GM21528 (cell line): Measurements from ENCODE around the gene REL.
"Not testable (repeated sequence)": the region's sequence is repeated elsewhere in the genome, so short reads cannot be mapped to it uniquely, and the experiment has no call there.

Experiments
- ATAC-seq: cut with Tn5 transposase; IDR thresholded peaks from one replicate; pipeline ENCODE4 v1.9.1; 2021; ENCODE audit warnings: mild to moderate bottlenecking, moderate library complexity; ENCODE audit not compliant: unreplicated experiment, low FRiP score

Gene REL

GRCh38 chr2:60867007-60867406 lies 14.4 kb upstream of the REL start:
- ATAC-seq = no peak

DNA sequence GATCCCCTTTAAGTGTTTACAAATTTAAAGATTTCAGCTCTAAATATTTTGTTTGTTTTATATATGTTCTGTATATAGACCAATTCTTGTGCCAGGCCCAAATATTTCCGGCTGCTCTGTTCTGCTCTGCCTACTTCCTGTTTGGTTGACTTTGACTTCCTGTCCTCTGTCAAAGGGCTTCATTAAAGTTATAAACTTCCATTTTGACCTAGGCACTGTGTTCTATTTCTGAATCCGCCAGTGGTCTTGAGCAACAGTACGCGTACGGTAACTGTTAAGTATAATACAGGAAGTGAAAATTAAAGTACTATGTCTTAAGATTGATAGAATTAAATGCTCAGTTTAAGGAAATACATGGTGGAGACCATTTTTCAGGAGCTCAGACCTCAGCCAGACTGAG lies 13.5 kb upstream of the REL start:
- no peak for ATAC-seq

DNA sequence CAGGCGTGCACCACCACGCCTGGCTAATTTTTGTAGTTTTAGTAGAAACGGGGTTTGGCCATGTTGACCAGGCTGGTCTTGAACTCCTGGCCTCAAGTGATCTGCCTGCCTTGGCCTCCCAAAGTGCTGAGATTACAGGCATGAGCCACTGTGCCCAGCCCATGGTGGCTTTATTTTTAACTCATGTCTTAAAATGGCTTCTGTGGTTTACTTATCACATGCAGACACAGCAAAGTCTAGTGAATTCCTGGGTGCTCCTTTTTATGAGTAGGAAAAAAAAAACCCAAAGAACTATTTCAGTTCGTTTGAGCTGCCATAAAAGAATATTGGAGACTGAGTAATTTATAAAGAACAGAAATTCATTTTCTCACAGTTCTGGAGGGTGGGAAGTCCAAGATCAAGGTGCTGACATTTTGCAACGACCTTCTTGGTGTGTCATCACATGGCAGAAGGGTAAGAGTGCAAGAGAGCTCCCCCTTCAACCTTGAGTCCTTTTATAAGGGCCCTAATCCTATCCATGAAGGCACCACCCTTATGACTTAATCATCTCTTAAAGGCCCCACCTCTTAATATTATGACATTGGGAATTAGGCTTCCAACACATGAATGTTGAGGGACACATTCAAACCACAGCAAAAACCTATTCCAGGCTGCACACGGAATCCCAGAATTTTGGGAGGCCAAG lies 12.6 kb upstream of the REL start:
- no peak for ATAC-seq

- ATAC-seq = peak; percentile 38
Measured at GRCh38 chr2:60872510-60872928, 8.9 kb upstream of the REL start.

- ATAC-seq = peak; percentile 81
Measured at GRCh38 chr2:60873381-60873780, 8.0 kb upstream of the REL start.

DNA sequence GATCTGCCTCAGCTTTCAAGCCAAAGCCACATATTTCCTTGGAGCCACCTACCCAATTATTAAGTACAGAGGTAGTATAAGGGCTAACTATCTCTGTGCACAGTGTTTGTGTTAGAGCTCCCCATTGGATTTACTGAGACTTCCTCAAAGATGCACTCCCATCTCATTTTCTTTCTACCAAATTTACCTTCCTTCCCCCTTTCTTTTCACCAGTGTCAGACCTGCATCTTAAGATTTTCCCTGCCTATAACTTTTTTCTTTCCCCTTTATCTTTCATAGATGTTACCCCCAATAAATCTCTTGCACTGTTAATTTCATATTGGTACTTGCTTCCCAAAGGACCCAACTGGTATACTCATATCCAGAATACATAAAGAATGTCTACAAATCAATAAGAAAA lies 5.9 kb upstream of the REL start:
- ATAC-seq = no peak

- no peak for ATAC-seq
Measured at GRCh38 chr2:60880643-60881046, 729 bp upstream of the REL start.

- ATAC-seq = no peak
Measured at GRCh38 chr2:60882971-60883753, 1.8 kb downstream of the REL start.

DNA sequence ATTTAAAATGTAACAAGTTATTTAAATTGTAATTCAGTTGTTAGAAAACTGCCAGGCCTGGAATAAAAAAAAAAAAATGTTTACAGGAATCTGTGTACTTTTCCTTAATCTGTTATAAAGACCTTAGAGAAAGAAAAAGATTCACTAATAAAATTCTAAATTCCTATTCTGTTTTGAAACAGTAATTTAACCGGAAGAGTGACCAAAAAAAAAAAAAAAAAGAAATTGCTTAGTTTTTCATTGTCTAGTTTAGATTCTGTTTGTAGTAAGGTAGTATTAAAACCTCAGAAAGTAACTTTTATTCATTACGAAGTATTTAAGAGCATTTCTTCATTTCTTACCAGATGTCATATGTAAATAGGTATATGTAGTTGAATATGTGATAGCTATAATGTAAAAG lies 2.5 kb downstream of the REL start:
- ATAC-seq = no peak

- no peak for ATAC-seq
Measured at GRCh38 chr2:60884800-60885199, 3.4 kb downstream of the REL start.

DNA sequence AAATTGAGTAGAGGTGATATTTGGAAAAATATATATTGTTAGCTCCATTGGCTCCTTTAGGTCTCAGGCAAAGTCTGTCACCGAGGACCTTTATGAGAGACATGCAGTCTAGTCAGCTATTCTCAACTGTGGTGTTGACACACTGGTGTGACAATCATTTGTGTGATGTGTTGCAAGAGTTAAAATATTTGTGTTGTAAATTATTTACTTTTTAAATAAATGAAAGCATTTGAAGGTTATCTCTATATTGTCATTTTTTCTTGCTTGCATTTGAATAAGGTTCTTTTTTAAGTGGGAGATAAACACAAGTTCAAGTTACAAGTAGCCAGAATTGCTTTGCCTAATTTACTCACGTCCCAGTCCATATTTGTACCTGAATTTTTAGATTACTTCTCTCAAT lies 4.3 kb downstream of the REL start:
- ATAC-seq = no peak

DNA sequence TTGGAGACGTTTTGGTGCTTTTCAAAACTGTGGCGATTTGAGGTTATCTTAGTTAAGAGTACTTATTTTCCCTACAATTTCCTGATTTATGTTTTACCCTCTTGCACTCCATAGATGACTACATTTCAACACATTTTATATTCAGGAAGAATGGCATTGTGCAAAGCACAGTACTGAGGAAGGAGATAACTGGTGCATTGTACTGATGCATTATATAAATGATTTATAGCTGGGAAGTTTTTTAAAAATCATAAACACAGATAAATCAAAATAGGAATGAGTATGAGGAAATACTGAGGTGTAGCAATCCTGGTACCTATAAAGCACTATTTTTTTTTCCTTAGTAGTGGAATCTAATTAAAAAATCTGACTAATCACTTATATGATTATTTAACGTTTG lies 5.6 kb downstream of the REL start:
- ATAC-seq = no peak

- no peak for ATAC-seq
Measured at GRCh38 chr2:60888853-60889252, 7.5 kb downstream of the REL start.

DNA sequence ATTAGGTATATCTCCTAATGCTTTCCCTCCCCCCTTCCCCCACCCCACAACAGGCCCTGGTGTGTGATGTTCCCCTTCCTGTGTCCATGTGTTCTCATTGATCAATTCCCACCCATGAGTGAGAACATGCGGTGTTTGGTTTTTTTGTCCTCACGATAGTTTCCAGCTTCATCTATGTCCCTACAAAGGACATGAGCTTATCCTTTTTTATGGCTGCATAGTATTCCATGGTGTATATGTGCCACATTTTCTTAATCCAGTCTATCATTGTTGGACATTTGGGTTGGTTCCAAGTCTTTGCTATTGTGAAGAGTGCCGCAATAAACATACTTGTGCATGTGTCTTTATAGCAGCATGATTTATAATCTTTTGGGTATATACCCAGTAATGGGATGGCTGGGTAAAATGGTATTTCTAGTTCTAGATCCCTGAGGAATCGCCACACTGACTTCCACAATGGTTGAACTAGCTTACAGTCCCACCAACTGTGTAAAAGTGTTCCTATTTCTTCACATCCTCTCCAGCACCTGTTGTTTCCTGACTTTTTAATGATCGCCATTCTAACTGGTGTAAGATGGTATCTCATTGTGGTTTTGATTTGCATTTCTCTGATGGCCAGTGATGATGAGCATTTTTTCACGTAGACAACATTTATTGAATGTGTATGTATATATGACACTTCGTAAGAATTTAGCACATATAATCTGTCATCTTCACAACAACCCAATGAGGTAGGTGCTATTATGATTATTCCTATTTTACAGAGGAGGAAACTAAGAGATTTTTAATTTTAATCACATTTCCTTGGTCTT lies 8.4 kb downstream of the REL start:
- not testable (repeated sequence) for ATAC-seq

DNA sequence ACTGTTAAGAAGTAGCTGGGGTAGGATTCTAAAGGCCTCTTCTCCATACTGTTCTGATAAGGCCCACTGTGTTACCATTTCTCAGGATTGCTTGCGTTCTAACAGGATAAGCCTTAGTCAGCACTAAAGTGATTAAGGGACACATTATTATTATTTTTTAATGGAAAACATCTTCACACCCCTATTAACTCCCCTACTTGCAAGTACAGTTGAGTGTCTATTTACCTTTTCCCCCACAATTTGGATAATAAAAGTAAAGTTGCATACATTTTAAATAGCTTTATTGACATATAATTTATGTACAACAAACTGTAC lies 9.0 kb downstream of the REL start:
- no peak for ATAC-seq

DNA sequence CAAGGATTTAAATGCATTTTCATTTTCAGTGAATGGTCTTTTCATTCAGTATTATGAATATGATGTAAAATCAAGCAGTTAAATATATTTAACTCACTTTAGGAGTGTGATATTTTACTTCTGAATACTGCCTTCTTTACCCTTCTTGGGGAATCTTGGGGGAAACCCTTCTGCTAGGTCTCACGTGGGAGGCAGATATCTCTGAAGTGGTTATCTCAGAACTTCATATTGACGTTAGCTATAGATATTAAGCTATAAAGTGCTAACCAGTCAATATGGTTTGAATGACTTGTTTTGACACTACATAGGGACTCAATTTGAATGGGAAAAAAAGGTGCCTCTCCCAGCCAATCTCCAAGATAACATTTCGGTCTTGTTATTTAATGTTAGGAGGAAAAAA lies 9.8 kb downstream of the REL start:
- ATAC-seq = no peak

DNA sequence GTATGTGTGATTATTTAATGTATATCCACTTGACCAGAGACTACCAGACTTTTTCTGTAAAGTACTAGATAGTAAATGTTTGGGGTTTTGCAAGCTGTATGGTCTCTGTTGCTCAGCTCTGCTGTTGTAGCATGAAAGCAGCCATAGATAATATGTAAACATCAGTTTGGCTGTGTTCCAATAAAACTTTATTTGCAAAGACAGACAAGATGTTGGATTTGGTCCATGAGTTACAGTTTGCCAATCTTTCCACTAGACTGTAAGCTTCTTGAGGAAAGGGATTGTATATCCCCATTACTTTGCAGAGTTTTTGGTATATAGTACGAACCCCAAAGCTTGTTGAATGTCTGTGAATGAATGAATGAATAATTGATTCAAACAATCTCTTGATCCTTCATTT lies 17.2 kb downstream of the REL start:
- ATAC-seq = no peak

DNA sequence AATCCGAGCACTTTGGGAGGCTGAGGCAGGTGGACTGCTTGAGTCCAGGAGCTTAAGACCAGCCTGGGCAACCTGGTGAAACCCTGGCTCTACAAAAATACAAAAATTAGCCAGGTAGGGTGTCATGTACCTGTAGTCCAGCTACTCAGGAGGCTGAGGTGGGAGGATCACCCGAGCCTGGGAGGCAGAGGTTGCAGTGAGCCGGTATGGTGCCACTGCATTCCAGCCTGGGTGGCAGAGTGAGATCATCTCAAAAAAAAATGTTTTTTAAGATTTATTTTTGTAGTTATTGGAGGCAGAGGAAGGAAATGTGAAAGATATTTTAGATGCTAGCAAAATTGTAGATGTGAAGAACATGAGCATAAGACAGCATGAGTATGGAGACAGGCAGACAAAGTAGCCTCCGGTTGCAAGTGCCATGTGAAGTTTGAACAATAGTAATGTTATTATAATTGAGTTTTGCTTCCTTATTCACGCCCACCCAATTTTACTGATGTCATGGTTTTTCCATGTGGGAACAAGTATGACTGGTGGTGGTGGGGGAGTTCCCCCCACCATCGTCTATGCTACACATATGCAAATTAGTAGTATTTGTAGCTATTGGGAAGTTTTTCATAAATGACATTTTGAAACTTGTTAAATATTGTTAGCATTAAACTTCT lies 18.0 kb downstream of the REL start:
- peak; percentile 68 for ATAC-seq

DNA sequence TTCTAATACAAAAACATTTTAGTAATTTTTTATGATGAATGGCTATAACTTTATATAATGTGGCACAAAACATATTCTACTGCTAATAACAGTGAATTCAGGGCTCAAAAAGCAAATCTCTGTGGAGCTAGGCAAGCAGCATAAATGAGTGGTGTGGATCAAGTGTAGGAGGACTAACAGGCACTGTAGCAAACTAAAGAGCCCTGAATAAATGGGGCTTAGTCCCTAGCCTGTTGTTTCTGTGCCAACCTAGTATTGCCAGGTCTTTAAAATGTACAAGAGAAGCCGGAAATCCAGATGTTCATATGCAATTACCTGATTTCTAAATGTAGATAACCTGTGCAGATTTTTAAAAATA lies 18.5 kb downstream of the REL start:
- peak; percentile 29 for ATAC-seq

- ATAC-seq = not testable (repeated sequence)
Measured at GRCh38 chr2:60901296-60901695, 19.9 kb downstream of the REL start.

GRCh38 chr2:60905867-60906266 lies 24.5 kb downstream of the REL start:
- ATAC-seq = not testable (repeated sequence)
